Measurements from ENCODE around the gene TMEM186.
"Not testable (repeated sequence)": the region's sequence is repeated elsewhere in the genome, so short reads cannot be mapped to it uniquely, and the experiment has no call there.

Gene TMEM186, protein sequence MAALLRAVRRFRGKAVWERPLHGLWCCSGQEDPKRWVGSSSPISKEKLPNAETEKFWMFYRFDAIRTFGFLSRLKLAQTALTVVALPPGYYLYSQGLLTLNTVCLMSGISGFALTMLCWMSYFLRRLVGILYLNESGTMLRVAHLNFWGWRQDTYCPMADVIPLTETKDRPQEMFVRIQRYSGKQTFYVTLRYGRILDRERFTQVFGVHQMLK

DNA sequence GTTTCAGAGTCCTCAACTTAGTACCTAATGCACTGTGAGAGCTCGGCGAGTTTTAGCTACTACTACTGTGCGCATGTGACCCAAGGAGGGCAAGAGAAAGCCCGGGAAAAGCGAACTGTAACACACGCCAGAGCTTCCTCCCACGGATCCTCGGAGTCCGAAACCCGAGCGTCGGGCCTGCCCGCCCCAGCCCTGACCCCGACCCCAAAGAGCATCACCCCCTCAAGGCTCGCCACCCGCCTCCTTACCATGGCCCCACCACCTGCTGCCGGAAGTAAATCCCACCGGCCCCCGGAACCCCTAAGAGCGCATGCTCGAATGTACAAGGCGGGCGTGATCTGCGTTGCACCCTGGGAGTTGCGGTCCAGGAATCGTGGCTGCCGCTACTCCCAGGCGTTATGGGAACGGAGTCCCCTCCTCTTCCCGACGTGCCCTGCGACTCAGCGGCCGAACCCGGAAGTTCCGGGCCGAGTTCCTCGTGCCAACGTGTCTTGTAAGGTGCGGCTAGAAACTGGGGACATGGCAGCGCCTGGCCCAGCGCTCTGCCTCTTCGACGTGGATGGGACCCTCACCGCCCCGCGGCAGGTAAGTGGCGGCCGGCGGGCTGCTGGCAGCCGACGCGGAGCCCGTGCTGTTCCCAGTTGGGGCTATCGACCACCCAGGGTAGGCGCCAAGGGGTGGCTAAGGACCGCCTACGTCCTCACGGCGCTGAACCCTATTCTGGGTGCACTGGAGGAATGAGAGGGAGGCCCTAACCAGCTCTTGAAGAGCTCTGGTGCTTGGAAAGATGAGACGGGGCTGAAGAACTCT, at the start of gene TMEM186, which contains the start of gene PMM2:
Gene TMEM186, minus strand, starts transcription at position 276 of the 810 bp plus-strand sequence. Its CDS starts 25 bp downstream, at position 251.
Gene PMM2, plus strand, starts transcription at position 476 of the 810 bp plus-strand sequence. Its CDS starts 44 bp downstream, at position 520.
- DNase-seq, result peak; percentile 99

DNA sequence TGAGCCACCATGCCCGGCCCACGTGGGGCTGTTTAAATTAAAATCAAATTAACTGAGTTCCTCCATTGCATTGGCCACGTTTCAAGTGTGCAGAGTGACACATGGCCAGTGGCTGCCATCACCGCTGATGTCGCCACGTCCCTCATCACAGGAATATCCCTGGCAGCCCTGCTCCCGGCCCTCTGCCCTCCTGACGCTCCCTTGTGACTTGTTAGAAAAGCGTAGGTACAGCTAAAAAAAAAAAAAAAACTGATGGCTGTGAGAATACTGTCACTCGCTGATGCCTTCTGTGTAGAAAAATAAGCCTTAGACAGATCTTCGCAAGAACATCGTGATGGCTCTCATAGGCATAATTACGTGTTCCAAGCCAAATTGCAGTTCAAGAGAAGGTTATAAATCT, 49.7 kb upstream of the TMEM186 start:
- no peak for DNase-seq

DNA sequence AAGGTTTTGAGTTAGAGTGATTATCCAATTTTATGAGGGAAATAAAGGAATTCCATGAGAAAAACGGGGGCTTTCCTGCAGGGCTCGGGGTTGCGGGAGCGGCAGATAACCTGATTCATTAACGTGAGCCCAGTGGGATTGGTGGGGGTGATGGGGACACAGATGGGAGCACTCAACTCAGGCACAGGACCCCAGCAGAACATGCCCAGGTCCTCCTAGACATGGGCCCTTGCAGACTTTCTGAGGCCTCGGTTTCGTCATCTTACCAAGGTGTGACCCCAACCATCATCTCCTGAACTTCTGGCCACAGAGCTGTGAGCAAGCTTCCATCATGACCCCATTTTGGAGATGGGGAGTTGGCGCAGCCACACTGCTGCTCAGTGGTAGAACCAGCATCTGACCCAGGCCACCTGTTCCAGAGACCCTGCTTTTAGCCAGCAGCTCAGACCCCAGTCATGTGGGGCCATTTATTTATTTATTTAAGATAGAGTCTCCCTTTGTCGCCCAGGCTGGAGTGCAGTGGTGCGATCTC, 49.0 kb upstream of the TMEM186 start:
- no peak for DNase-seq

DNA sequence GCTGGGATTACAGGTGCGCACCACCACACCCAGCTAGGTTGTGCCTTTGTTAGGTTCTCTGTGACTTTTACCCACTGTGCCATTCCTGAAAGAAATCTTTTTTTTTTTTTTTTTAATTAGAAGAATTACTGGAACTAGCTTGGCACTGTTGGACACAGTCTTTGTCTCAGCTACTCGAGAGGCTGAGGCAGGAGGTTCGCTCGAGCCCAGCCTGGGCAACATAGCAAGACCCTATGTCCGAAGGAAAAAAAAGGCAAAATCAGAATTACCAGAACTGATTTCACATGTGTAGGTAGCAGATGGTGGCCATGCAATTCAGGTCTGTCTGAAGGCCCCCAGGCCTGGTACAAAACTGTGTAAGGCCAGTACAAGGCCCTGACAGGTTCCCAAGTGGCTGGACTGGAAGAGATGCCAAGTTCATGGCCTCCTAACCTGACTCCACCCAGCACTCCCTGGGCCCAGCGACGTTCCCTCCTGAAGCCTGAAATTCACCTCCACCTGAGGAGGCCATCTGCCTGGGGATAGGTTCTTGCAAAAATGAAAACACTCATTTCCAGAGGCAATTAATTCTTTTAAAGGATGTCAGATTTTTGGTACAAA, 48.4 kb upstream of the TMEM186 start:
- DNase-seq, result no peak

DNA sequence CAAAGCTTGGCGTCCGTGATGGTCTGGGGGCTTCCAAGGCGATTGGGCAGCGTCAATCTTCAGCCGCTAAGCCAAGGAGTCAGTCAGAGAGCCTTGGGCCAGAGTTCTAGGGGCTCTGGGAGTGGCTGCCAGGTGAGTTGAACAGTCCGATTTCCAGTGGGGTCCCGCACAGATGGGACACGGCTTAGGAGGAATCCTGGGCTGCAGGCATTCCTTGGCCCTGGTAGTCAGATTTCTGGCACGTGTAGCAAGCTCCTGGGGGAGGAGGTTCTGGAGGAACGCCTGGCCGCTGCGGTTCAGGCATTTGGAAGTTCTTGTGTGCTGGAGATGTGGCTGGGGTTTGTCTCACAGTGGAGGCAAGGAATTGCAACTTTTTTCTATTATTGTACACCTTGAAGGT, 45.9 kb upstream of the TMEM186 start:
- DNase-seq, result not testable (repeated sequence)

DNA sequence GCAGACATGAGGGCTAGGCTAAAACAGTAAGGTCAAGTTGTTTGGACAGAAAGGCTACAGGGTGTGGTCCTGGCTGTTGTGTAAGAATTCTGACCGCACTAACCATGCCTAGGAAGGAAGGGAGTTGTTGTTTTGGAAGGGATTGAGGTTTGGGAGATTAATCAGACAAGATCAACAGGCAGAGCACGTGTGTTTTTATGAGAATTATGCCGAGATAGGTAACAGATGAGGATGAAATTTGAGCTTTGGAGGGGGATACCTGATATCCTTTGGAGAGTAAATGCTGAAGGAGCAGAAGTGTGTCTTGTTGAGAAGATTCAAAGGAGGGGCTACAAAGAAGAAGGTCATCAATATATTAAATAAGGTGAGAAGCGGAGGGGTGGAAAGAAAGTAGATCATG, 44.6 kb upstream of the TMEM186 start:
- not testable (repeated sequence) for DNase-seq

DNA sequence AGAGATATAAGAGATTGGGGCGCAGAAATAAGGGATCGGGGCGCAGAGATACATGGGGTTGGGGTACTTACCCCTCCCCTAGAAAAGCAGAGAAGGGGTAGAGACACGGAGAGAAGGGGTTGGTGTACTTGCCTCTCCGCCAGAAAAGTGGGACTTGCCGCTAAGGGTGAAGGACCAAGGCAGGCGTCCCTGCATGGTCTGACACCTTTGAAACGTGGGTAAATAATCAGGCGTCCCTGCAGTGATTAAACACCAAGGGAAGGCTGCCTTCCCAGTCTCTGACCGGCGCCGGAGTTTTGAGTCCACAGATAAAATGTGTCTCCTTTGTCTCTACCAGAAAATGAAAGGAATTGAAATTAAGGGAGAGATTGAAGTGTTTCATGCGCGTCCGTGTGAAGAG, 40.2 kb upstream of the TMEM186 start:
- not testable (repeated sequence) for DNase-seq

DNA sequence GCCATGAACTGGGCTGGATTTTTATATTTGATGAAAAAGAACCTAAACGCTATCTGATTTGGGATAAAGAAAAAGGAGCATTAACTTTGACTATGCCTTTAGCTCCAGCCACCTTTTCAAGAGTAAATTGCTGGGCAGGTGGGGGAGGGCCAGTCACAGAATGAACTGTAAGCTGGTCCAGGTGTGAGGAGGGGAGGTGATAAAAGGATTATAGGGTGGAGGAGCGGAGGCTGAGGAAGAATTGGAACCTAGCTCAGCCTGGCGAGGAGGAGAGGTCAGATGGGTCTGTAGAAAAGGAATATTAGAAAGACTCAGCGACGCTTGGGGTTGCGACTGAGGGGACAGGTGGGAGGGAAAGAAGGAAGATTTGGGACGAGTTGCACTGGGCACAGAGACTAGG, 39.4 kb upstream of the TMEM186 start:
- not testable (repeated sequence) for DNase-seq

DNA sequence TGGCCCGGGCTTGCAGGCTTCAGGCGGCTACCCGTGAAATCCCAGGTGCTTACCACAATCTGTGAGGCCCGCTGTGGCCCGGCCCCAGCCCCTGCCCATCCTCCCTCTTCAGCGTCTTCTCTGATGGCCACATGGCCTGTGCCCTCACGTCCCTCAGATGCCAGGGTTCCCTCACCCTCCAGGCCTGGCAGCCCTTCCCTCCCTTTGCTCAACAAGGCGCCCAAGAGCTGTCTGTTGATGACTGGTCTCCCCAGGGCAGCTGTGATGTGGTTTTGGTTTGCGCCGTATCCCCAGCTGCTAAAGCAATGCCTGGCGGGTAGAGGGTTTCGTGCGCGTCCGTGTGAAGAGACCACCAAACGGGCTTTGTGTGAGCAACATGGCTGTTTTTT, 35.3 kb upstream of the TMEM186 start:
- DNase-seq, result no peak

DNA sequence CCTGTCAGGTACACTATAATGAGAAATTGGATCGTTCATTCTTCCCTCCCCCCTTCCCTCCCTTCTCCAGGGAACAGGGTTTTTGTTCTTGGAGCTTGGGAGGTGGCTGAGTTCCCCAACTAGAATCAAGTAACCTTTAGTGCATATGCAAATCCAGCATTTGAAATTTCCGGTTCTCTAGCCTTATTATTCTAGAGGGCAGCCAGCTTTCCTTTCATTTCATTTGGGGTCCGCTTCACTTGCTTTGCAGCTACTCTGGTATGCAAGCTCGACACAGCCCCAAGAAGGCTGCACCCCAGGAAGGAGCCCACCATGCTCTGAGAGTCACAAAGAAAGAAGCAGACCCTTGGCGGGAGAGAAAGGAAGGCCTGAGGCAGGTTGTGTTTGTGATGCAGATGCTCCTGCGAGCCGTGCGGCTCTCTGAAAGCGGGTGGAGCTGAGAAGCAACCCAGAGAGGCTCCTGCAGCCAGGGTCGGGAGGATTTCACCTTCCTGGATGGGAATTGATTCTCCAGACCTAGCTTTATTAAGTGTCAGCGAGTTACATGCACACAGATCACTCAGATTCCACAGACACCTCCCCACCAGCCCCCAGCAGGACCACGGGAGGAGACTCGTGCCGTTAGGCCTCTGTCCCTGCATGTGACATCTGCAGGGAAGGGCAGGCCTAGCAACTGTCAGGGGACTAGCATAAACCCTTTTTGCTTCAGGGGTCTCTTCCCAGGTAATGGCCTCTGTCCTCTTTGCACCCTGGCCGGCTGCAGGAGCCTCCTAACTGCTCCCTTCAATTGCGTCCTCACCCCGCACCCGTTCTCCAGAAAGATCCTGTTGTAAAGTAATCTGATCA, 34.7 kb upstream of the TMEM186 start:
- no peak for DNase-seq

DNA sequence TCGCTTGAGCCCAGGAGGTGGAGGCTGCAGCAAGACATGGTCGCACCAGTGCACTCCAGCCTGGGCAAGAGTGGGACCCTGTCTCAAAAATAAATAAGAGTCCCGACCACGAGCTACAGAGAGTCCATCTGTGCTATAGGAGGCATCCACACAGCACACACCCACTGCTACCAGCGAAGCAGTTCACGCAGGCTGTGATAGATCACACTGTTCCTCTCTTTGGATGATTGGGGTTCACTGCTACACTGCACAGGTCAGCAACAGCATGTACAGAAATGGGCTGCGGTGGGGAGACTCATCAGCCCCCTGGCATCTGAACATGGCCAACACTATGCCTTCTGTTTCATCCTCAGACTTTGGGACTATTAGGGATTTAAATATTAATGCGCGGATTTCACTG, 34.0 kb upstream of the TMEM186 start:
- DNase-seq, result no peak

DNA sequence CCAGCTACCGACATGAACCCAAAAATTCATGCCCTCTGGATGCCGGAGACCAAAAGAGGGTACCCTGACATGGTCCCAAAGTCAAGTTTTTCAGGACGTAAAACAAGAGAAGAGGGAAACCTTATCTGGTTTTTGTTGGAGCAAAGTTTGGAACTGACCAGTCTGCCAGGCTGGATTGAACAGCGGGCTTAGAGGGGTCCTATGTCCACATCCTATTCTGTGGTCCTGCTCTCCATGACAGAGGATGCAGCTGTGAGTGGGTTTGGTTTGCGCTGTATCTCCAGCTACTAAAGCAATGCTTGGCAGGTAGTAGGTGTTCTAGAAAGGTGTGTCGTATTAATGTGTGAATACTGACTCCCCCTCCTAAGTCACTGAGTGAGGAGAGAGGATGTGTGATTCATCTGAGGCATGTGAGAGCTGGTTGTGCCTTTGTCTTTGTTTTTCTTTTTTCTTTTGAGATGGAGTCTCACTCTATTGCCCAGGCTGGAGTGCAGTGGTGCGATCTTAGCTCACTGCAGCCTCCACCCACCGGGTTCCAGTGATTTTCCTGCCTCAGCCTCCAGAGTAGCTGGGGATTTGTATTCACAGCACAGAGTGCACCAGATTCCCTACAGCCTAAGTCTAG, 31.2 kb upstream of the TMEM186 start:
- no peak for DNase-seq

DNA sequence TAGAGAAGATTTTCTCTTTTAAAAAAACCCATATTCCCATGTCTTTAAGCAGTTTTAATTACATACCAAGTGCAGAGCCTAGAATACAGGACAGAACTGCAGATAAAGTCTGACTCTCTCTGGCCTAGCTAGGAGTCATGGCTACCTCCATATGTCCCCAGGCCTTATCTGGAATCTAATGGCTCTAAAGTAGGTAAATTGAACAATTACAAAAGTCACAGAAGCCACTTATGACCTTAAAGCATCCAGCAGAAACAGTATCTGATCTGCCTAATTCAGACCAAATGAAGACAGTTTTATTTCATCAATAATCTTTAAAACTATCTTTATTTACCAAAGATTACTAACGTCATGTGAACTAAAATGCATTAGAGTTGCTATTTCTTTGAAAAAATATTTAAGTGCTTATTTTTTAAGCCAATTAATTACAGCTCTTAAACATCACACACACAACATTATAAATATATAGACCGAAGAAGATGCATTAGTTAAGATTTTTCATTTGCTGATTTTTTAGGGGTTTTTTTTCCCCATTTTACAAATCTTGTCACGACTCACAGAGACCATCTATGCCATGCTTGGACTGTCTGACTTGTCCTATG, 28.9 kb upstream of the TMEM186 start:
- DNase-seq, result no peak

DNA sequence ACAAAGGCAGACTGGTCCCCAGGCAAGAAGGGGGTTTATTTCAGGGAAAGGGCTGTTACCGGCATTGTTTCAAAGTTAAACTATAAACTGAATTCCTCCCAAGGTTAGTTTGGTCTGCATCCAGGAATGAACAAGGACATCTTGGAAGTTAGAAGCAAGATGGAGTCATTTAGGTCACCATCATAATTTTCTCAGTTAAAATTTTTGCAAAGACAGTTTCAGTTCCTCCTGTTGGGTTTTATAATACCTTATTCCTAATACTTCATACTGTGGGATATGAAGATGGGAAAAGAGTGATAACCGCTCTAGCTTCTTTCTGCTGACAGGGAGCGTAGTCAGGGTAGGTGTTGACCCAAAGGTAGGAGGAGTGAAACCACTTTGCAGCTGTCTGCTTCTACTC, 25.0 kb upstream of the TMEM186 start:
- DNase-seq, result no peak

DNA sequence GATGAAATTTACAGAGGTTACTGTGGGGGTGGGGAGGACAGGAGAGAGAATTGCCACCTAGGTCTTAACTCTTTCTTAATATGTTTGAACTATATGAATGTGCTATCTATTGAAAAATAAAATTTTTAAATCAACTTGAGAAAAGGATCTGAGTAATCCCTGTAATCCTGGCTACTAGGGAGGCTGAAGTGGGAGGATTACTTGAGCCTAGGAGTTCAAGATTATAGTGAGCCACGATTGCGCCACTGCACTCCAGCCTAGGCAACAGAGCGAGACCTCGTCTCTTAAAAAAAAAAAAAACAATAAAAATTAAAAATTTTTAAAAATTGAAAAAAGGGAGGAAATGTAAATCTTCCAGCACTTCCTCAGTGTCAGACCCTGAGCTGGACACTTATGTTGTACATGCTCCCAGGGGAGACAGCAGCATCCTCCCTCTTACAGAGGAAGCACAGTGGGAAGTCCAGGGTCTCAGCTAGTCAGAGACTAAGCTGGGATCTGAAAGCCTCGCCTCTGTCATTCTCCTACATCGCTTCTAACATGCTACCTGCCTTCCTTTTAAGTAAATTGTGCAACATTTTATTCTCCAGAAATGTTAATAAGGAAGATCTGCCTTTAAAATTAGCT, 22.1 kb upstream of the TMEM186 start:
- DNase-seq, result no peak

DNA sequence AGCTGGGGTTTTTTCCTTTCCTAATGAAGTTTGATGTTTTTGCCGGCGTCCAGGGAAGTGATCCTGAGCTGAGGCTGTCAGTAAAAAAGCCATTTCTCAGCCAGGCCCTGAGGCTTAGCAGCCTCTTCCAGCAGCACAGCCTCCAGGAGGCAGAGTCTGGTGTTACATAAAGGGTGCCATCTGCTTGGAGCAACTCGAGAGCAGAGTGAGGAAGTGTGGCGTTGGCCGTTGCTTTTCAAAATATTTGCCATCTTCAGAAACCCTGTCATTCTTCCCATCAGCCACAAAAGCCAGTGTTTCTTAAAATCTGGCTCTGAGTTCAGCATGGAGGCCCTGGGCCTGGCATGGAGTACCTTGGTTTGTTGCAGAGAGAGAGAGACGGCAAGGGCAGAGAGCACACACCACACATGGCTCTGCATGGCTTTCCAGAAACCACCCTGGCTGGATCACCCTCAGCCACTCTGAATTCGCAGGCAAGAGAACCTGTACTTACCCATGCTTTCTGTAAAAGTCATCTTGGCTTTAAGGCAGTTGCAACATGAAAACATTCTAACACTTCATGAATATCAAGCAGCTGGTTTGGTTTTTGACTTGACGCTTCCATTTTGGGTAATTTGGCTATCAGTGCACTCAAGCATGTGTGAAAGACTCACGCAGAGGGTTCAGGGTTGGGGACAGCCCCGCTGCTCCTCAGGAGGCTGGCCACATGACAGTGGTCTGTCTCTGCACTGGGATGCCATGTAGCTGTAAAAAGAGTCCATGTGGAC, 21.2 kb upstream of the TMEM186 start:
- no peak for DNase-seq

DNA sequence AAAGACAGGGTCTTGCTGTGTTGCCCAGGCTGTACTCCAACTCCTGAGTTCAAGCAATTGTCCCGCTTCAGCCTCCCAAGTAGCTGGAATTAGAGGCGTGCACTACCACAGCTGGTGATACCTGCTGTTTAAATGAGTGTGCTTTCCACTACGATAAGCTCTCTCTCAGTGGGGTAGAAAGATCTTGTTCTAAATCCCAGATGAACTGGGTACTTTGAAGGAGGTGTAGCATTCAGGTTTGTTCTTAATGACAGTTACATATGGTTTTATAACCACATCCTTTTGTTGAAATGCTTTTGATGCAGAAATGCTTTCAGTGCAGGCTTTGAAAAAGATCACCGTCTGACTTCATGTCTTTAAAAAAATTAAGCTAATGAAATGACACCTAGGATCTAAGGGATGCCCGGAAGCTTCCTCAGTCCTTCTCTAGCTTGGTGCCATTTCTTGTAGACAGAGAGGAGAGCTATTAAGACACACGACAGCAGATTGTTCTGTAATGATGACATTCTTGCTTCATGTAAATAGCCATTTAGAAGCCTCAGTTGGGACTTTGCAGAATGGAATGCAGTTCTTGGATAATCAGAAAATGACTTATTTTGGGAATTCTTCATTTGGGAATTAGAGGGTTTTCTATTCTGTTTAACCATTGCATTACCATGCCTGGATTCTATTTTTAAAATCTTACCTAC, 19.7 kb upstream of the TMEM186 start:
- no peak for DNase-seq

DNA sequence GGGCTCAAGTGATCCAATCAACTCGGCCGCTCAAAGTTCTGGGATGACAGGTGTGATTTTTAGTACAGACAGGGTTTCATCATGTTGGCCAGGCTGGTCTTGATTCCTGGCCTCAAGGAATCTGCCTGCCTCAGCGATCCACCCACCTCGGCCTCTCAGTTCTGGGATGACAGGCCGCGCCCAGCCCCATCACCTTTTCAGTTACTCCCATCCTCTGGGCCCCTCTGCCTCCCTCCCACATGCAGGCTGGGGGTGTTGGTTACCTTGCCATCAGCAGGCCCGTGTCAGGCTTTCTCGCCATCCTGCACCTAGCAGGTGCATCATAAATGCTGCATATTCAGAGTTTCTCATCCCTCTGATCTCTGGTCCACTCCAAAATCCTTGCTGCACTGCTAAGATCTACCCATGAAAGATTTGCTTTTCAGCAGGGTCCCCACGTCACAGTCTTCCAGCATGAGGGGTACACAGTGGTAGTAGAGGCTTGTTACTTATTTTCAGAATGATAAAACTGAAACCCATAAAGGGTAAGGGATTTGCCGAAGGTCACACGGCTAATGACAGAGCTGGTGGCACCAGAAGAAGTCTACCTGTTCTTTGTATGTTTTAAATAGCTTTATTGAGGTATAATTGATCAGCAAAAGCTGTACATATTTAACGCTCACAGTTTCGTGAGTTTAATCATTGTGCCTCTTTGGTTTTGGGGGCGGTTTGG, 16.8 kb upstream of the TMEM186 start:
- no peak for DNase-seq

DNA sequence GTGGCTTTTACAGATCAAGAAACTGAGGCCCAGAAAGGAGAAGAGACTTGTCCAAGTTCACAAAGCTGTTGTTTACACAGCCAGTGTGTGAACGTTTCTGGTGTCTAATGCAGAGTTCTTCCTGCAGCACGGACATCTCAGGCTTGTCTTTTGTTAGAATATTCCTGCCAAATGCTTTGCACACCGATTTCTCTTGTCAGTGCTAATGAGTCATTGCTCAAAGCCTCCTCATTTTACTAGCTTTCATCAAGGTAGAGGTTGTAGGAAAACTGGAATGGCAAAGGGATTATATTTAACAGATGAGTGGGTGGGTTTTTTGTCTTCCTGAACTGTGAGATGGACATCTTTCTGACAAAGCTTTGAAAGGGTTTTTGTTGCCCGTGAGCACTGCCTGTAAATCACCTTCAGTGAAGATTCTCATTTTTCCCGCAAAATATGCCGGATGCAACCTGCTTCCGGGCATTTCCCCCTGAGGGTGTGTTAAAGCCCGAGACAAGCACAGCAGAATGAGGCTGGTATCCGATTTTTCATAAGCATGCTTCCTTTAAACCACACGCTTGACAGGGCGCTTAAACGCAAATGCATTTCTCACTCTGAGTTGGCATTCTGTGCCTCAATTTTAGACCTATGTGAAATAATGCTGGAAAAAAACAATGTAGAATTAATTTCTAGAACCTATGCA, 14.9 kb upstream of the TMEM186 start:
- no peak for DNase-seq

Measured in activated effector memory CD4-positive, alpha-beta T cell treated with anti-CD3 and anti-CD28 coated beads, Interleukin-2, amount 50 U/mL, for 16 hours (primary cell).